Mononuclear cell (primary cell): ENCODE data around the gene ZNF609. TPM values are rescaled to one million over a fixed set of nuclear protein-coding genes. Genes with fewer than 3 reads are reported as not detected.

Experiments used
- H3K27me3 ChIP-seq: 2 replicates; pipeline ENCODE4 v1.6.0; 2011; ENCODE audit warnings: low read length, control low read depth; ENCODE audit not compliant: insufficient read depth
- H3K4me1 ChIP-seq: 2 replicates; pipeline ENCODE4 v1.5.1; 2011; ENCODE audit warnings: mild to moderate bottlenecking, low read length, control low read depth; ENCODE audit not compliant: insufficient read depth
- H3K4me3 ChIP-seq: 2 replicates; pipeline ENCODE4 v1.5.1; 2011; ENCODE audit warnings: mild to moderate bottlenecking, low read length, moderate library complexity
- H3K9me3 ChIP-seq: 2 replicates; pipeline ENCODE4 v1.5.1; 2011; ENCODE audit warnings: low read depth, mild to moderate bottlenecking, control low read depth, low read length
- total RNA-seq: library from RNA; depleted of rRNA; stranded (reverse); fragments of >200 nt; gene quantifications from one replicate; pipeline ENCODE4 v1.2.3, GENCODE V29; 2012

Gene ZNF609
- total RNA-seq, 1 donor = 34.3 TPM

GRCh38 chr15:64530472-64530871, 70.1 kb downstream of the ZNF609 start:
- Histone ChIP-seq H3K4me3 (no peak overlapping the region), H3K4me1 (peaks cover 12% of the 10 kb centered on the region), H3K9me3 (no peaks in the 10 kb centered on the region), H3K27me3 (no peaks in the 10 kb centered on the region)

DNA sequence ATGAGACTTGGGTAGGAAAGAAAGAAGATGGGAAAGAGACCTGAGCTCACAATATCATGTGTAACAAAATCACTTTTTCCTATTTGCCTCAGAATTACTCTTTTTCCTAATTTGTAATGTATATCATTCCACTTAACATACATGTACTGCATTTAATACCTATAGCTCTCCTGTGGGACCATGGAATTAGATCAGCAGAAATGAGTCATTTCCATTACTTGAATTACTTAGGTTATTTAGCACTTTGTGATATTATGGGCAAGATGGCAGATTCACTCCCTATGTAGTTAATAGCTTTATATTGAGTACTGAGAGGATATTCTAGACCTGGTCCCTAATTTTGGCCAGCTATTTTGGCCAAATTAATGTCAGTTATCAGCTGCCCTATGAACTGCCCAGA, 70.5 kb downstream of the ZNF609 start:
- Histone ChIP-seq H3K9me3 (no peaks in the 10 kb centered on the region), H3K4me1 (peaks cover 12% of the 10 kb centered on the region), H3K27me3 (no peaks in the 10 kb centered on the region), H3K4me3 (no peak overlapping the region)

GRCh38 chr15:64532521-64533315, 72.3 kb downstream of the ZNF609 start:
- no peak overlapping the region for H3K4me3 ChIP-seq
- H3K9me3 ChIP-seq = no peaks in the 10 kb centered on the region
- H3K4me1 ChIP-seq = peaks cover 16% of the 10 kb centered on the region
- H3K27me3 ChIP-seq = no peaks in the 10 kb centered on the region

DNA sequence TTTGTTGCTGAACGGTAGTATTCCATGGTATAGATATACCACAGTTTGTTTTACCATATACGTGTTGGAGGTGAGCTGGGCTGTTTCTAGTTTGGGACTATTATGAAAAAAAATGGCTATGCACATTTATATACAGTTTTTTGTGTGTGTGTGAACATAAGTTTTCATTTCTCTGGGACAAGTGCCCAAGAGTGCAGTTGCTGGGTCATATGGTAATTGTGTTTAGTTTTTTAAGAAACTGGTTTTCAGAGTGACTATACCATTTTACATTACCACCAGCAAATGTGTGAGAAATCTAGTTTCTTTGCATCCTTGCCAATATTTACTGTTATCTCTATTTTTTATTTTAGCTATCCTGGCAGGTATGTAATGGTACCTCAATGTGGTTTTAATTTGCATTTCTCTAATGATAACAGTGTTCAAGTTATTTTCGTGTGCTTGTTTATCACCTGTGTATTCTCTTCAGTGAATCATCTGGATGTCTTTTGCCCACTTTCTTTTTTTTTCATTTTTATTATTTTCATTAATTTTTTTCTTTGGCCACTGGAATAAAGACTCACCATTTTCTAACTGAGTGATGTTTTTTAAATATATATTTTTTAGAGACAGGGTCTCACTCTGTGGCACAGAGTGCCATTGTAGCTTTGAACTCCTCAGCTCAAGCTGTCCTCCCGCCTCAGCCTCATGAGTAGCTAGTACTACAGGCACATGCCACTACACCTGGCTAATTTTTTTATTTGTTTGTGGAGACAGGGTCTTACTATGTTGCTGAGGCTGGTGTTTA, 75.3 kb downstream of the ZNF609 start:
- Histone ChIP-seq H3K9me3 (no peaks in the 10 kb centered on the region), H3K4me3 (no peak overlapping the region)

GRCh38 chr15:64536244-64536836, 76.0 kb downstream of the ZNF609 start:
- Histone ChIP-seq H3K4me3 (no peak overlapping the region), H3K27me3 (no peaks in the 10 kb centered on the region), H3K9me3 (no peaks in the 10 kb centered on the region), H3K4me1 (peaks cover 15% of the 10 kb centered on the region)

More for the DNA sequence above, 75.3 kb downstream of the ZNF609 start:
- Histone ChIP-seq H3K27me3 (no peaks in the 10 kb centered on the region), H3K4me1 (peaks cover 16% of the 10 kb centered on the region)

GRCh38 chr15:64542091-64542490, 81.7 kb downstream of the ZNF609 start:
- Histone ChIP-seq H3K4me3 (no peak overlapping the region), H3K4me1 (no peaks in the 10 kb centered on the region), H3K9me3 (no peaks in the 10 kb centered on the region), H3K27me3 (no peaks in the 10 kb centered on the region)

DNA sequence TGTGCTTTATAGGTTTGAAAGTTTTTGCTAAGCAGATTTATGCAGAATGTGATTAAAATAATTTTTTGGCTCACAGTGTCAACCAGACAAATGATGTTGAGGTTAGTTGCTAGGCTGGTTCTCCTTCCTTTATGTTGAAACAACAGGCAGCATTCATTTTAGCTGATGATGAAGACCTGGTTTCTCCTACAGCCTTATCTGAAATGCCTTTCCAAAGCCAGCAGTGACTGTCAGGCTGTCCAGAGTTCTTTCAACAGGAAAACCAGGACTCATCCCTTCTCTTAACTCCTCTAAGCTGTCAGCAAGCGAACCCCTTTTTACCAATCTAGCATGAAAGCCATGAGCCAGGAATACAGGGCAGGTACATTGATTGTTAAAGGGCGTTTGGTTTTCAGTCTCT, 84.1 kb downstream of the ZNF609 start:
- no peak overlapping the region for H3K4me3 ChIP-seq
- no peaks in the 10 kb centered on the region for H3K27me3 ChIP-seq
- H3K4me1 ChIP-seq = no peaks in the 10 kb centered on the region

GRCh38 chr15:64547275-64547674, 86.9 kb downstream of the ZNF609 start:
- no peak overlapping the region for H3K4me3 ChIP-seq
- no peaks in the 10 kb centered on the region for H3K27me3 ChIP-seq
- H3K4me1 ChIP-seq = peaks cover 8% of the 10 kb centered on the region
- no peaks in the 10 kb centered on the region for H3K9me3 ChIP-seq

More for the DNA sequence above, 84.1 kb downstream of the ZNF609 start:
- no peaks in the 10 kb centered on the region for H3K9me3 ChIP-seq

- peaks cover 11% of the 10 kb centered on the region for H3K4me1 ChIP-seq
- H3K4me3 ChIP-seq = no peak overlapping the region
- H3K9me3 ChIP-seq = no peaks in the 10 kb centered on the region
- no peaks in the 10 kb centered on the region for H3K27me3 ChIP-seq
Observed at GRCh38 chr15:64548235-64548634, 87.9 kb downstream of the ZNF609 start.

DNA sequence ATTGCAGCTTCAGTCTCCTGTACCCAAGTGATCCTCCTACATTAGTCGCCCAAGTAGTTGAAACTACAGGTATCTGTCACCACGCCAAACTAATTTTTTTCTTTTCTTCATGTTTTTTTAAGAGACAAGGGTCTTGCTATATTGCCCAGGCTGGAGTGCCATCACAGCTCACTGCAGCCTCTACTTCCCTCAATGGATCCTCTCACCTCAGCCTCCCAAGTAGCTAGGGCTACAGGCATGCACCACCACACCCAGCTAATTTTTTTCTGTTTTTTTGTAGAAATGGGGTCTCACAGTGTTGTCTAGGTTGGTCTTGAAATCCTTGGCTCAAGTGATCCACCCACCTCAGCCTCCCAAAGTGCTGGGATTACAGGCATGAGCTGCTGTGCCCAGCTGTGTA, 89.5 kb downstream of the ZNF609 start:
- H3K9me3 ChIP-seq = no peaks in the 10 kb centered on the region
- no peak overlapping the region for H3K4me3 ChIP-seq
- H3K4me1 ChIP-seq = peaks cover 11% of the 10 kb centered on the region
- H3K27me3 ChIP-seq = no peaks in the 10 kb centered on the region

GRCh38 chr15:64552281-64552948, 92.0 kb downstream of the ZNF609 start:
- Histone ChIP-seq H3K4me3 (no peak overlapping the region), H3K4me1 (peaks cover 11% of the 10 kb centered on the region), H3K27me3 (no peaks in the 10 kb centered on the region), H3K9me3 (no peaks in the 10 kb centered on the region)

GRCh38 chr15:64558460-64559179, 98.2 kb downstream of the ZNF609 start:
- Histone ChIP-seq H3K27me3 (no peaks in the 10 kb centered on the region), H3K4me3 (no peak overlapping the region), H3K4me1 (no peaks in the 10 kb centered on the region), H3K9me3 (no peaks in the 10 kb centered on the region)

GRCh38 chr15:64559243-64559642, 98.9 kb downstream of the ZNF609 start:
- Histone ChIP-seq H3K9me3 (no peaks in the 10 kb centered on the region), H3K4me1 (no peaks in the 10 kb centered on the region), H3K27me3 (no peaks in the 10 kb centered on the region), H3K4me3 (no peak overlapping the region)

DNA sequence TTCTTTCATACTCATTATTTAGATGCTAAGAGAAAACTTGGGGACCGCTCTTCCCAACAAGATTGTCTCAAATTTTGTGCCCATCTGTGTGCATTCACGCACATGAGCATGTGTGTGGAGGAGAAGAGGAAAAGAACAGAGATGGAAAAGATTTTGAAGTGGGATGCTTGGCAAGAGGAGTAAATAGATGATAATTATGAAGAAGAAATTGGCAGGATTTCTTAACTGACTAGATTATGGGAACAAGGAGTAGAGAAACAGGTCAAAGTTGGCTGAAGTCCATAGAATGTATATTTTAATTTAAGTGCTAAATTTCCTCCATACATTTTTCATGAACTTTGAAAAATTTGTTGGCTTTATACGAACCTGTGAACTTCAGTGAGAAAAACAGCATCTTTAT, 100.1 kb downstream of the ZNF609 start:
- H3K9me3 ChIP-seq = no peaks in the 10 kb centered on the region
- no peaks in the 10 kb centered on the region for H3K27me3 ChIP-seq

More for the DNA sequence above, 100.1 kb downstream of the ZNF609 start:
- Histone ChIP-seq H3K4me3 (no peak overlapping the region), H3K4me1 (no peaks in the 10 kb centered on the region)
